Erythroblast (primary cell): ENCODE results near the gene ZSCAN5A.
"Not testable (repeated sequence)": the region's sequence is repeated elsewhere in the genome, so short reads cannot be mapped to it uniquely, and the experiment has no call there.

Experiments
- DNase-seq, 2 experiments: peaks; one replicate each; lab custom pipeline; 2025; lab: John Stamatoyannopoulos, UW
- GATA1 ChIP-seq: IDR thresholded peaks from 2 replicates; pipeline ENCODE4 v1.6.1; 2011; ENCODE audit warnings: low read depth, mild to moderate bottlenecking, control low read depth, low read length, moderate library complexity
- POLR2A ChIP-seq: IDR thresholded peaks from 2 replicates; pipeline ENCODE4 v1.6.1; 2011; ENCODE audit warnings: mild to moderate bottlenecking, low read length

The ZSCAN5A gene

DNA sequence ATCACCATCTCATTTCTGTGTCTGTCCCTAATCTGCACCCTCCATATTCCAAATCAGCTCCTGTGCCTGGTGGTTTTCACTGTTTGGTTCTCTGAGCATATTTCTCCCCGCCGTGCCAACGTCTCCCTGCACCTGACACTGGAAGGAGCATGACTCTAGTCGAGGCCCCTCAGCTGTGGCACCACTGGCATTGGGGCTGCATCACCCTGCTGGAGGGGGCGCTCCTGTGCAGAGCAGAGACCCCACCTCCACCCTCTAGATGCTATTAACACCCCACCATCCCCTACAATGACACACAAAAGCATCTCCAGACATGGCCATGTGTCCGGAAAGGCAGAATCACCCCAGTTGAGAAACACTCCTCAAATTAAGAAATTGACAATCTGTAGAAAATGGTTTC, 91.7 kb downstream of the ZSCAN5A start:
- TF ChIP-seq POLR2A: no peak
- no peak for TF ChIP-seq GATA1
- no peak for DNase-seq

DNA sequence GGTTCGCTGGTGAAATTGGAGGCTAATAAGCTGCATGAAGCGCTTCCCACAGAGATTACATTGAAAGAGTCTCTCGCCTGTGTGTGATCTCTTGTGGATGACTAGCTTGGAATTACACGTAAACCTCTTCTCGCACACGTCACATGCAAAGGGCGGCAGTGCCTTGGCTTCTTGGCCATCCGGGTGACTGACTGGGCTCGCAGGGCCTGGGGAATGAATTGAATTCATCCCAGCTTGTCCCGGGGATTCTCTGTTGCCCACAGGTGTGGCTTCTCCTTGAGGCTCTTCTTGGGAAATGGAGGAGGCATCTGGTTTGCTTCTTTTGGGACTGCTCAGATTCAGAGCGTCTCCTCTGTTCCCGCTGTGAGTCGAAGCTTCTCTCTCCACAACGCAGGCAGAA, 92.8 kb downstream of the ZSCAN5A start:
- TF ChIP-seq GATA1 (no peak), POLR2A (no peak)

DNA sequence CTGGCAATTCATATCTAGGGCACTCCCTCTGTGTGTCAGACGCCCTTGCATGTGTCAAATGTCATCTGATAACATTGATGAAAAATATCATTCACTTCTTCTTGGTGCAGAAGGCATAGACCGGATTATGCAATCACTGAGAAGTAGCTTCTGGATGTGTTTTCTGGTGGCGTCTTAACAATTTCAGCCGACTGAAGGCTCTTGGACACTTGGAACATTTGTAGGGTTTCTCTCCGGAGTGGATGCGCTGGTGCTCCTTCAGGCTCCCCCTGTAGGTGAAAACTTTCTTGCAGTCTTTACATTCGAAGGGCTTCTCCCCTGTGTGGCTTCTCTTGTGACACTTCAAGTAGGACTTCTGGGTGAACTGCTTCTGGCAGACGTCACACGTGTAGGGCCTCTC, 93.2 kb downstream of the ZSCAN5A start:
- DNase-seq: peak; percentile 30 to 38

More for the DNA sequence above, 92.8 kb downstream of the ZSCAN5A start:
- DNase-seq: no peak

DNA sequence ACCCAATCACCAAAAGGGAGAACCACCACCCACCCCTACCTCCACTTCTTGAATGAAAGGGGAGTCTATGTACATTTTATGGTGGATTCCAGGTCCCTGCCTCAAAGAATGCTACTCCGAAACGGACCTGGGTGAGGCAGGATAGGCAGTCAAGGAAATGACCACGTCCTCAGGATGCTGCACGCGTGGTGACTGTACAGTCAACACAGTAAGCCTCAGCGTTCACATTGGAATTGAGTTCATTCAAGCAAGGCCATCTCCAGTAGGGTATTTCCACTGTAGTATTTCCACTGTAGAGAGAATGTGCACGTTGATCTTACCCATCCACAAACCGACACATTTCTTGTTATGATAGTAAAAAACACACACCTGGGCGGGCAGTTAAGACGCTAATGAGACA, 95.7 kb downstream of the ZSCAN5A start:
- DNase-seq: no peak
- TF ChIP-seq GATA1 (no peak), POLR2A (no peak)

DNA sequence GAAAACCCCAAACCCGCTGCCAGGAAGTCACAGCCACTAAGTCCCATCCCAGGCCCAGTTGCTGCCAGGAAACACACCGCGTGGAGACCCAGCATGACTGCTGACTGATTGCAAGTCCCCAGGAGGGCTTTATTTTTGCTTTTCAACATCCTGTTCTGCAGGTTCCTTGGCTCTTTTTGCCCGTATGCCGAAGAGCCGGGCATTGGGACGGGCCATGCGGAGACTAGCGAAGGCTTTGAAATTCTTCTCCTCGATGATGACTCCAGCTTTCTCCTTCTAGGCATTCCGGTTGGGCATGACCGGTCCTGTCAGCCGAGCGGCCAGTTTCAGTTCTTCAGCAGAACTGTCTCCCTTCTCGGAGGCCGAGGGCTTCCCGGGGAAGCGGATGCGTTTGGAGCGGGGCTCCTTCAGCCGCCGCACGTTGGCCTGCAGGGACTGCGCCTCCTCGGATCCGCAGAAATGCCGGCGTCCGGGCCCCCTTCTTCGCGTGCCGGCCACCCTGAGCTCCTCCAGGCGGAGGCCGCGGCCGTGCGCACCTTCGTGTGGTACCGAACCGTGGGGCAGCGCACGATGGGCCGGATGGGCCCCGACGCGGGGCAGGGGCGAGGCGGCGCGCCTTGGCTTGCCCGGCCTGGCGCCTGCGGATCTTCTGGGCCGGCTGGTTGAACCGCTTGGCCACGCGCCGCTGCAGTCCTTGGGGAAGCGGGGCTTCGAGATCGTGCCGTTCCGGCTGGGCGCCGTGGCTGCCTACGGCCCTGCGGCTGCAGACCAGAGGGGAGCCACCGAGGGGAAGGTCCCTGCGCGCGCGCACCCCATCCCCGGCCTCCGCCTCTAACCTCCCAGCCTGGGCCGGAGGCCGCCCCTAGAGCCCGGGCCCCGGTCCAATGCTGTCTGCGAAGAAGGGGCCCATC, 97.3 kb downstream of the ZSCAN5A start:
- TF ChIP-seq GATA1 (no peak), POLR2A (no peak)
- no peak for DNase-seq

DNA sequence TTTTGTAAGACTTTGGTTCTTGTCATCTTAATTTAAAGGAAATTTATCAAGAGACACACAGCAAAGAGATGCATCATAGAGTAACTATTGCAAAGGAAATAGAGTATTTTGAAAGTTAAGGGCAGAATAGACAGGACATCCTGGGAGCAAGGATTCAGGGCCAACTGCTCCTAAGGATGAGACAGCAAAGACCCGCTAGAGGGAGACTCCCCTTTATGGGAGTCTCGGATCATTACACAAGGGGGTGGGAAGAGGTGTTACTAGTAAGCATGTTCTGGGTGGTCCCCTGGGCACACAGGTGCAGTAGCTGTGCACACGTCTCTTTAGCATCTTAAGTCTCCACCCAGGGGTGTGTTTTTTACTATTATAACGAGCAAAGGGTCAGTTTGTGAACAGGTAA, 102.9 kb downstream of the ZSCAN5A start:
- TF ChIP-seq GATA1 (no peak), POLR2A (no peak)
- no peak for DNase-seq

DNA sequence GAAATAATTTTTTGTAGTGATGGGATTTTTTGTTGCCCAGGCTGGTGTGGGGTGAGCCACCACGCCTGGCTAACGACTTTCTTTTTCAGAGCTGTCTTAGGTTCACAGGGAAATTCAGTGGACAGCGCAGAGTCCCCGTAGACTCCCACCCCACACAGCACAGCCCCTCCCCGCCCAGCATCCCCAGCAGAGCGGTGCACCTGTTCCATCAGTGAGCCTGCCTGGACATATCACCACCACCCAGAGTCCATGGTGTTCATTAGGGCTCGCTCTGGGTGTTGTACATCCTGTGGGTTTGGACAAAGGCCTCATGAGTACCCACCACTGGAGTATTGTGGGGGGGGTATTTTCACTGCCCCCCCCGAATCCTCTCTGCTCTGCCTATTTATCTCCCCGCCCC, 104.6 kb downstream of the ZSCAN5A start:
- not testable (repeated sequence) for DNase-seq

DNA sequence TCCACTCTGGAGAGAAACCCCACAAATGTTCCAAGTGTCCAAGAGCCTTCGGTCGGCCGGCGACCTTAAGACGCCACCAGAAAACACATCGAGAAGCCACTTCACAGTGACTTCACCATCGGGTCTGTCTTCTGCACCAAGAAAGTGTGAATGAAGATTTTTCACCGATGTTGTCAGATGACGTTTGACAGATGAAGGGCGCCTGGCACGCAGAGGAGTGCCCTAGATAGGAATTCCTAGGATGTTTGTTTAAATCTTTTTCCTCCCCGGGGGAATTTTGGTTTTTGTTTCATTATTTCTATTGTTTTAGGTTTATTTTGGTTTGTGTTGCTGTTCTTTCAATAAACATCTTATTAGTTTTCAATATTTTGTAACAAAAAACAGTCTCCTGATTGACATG, 105.5 kb downstream of the ZSCAN5A start:
- TF ChIP-seq POLR2A (no peak), GATA1 (no peak)
- DNase-seq: no peak

DNA sequence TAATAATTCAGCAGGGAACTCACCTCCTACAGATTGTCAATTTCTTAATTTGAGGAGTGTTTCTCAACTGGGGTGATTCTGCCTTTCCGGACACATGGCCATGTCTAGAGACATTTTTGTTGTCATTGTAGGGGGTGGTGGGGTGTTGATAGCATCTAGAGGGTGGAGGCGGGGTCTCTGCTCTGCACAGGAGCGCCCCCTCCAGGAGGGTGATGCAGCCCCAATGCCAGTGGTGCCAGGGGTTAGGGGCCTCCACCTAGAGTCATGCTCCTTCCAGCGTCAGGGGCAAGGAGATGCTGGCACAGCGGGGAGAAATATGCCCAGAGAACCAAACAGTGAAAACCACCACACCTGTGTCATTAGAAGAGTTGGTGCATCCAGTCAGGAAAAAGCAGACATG, 107.1 kb downstream of the ZSCAN5A start:
- not testable (repeated sequence) for DNase-seq

DNA sequence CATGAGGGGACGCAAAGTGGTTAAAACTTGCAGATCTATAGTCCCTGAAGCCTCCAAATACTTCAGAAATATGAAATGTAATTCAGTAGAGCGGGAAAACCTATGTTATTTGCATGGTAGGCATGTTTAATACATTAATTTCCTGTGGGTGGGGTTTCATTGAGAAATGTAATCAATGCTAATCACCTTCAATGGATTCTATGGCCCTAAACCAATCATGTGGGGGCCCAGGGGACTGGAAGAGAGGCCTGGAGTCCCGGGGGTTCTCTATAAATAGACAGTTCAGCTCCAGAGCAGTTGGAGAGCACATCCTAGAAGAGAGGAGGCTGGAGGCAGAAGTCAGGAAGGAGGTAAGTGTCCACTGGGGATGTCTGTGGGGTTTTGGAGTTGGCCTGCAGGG, 112.7 kb downstream of the ZSCAN5A start, which contains the start of gene ZSCAN5C:
Gene ZSCAN5C (plus strand): TSS at position 301 of the 400 bp plus-strand sequence. CDS start 3,641 bp downstream, outside the sequence.
- no peak for TF ChIP-seq GATA1
- no peak for TF ChIP-seq POLR2A

DNA sequence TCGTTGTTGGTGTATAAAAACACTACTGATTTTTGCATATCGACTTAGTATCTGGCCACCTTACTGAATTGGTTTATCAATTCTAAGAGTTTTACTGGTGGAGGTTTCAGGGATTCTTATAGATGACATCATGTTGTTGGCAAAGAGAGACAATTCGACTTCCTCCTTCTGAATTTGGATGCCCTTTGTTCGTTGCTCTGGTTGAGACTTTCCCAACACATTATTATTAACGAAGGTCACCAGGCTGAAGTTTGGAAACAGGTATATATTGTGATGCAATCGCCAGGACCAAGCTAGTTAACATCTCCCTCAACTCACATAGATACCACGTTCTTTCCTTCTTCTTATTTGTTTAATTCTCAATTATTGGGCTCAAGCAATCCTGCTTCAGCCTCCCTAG, 115.0 kb downstream of the ZSCAN5A start:
- TF ChIP-seq GATA1 (no peak), POLR2A (no peak)
- DNase-seq: no peak

More for the DNA sequence above, 112.7 kb downstream of the ZSCAN5A start, which contains the start of gene ZSCAN5C:
- no peak for DNase-seq

DNA sequence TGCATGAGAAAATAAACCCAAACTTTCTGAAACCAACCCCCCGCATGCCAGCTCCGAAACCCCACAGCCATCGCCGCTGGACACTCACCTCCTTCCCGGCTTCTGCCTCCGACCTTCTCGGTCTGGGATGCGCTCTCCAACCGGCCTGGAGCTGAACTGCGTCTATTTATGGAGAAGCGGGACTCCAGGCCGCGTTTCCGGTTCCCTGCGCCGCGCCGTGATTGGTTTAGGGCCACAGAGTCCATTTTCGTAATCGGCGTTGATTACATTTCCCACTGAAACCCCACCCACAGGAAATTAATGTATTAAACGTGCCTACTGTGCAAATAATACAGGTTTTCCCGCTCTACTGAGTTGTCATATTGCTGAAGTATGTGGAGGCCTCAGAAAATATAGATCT, 117.0 kb downstream of the ZSCAN5A start, which contains the start of gene ZSCAN5B:
Gene ZSCAN5B (minus strand): TSS at position 138 of the 400 bp plus-strand sequence. CDS start 4,731 bp downstream, outside the sequence.
- not testable (repeated sequence) for DNase-seq

DNA sequence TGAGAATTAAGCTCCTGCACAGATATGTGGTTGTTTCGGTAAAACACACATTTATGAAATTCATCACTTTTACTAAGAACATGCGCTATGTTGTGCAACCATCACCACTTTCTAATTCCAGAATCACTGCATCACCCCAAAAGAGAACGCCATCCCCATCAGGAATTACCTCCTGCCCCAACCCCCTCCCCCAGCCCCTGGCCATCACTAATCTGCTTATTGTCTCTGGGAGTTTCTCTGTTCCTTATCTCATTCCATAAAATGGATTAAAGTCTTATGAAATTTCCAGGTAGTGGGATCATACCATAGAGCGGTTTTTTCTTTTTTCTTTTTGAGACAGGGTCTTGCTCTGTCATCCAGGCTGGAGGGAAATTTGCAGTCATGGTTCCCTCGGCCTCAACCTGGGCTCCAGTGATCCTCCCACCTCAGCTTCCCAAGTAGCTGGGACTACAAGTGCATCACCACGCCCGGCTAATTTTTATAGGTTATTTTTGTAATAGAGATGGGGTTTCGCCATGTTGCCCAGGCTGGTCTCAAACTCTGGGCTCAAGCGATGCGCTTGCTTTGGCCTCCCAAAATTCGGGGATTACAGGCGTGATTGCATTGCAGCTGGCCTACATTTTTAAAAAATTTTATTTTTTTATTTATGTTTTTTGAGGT, 120.5 kb downstream of the ZSCAN5A start:
- no peak for DNase-seq
- TF ChIP-seq POLR2A (no peak), GATA1 (no peak)

DNA sequence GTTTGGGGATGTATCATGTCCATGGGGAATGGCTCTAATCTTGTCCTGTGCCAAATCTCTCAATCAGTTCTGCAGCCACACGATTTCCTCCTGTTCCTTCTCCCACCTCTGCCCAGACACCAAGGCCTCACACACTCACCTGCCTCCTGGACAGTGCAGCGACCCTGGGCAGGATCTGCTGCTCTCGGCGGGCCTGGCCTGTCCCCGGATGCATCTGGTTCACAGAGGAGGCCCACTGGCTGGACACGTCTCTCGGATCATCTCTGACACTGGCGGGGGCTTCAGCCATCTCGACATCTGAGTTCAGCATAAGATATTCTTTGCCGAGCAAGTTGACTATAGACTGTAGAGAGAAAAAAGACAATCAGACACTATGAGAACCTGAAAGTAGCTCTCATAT, 122.9 kb downstream of the ZSCAN5A start:
- TF ChIP-seq POLR2A (no peak), GATA1 (no peak)
- DNase-seq: no peak
